ENCODE results near the gene INMT.

- no peak for TF ChIP-seq CTCF (IDR thresholded peaks at IDR 0.05)
- TF ChIP-seq POLR2A (IDR thresholded peaks at IDR 0.05): no peak
Measured at GRCh38 chr7:30800785-30801252, 48.9 kb downstream of the INMT start.
